22Rv1 (cell line): ENCODE data around the gene NFIA.

Experiments used
- H3K27ac ChIP-seq: fragments of 450-650 bp; 2 replicates; pipeline ENCODE4 v1.5.1; 2017
- ZFX ChIP-seq: fragments of 450-650 bp; IDR thresholded peaks from 2 replicates; pipeline ENCODE4 v1.6.1; 2017; ENCODE audit warnings: antibody characterized with exemption, borderline replicate concordance
- TF ChIP-seq, protein P1 (sequence below): fragments of 450-650 bp; IDR thresholded peaks from 2 replicates; pipeline ENCODE4 v1.5.1; 2017; ENCODE audit warnings: mild to moderate bottlenecking

The NFIA gene

GRCh38 chr1:61138305-61138704, 55.9 kb downstream of the NFIA start:
- TF ChIP-seq, protein P1, sequence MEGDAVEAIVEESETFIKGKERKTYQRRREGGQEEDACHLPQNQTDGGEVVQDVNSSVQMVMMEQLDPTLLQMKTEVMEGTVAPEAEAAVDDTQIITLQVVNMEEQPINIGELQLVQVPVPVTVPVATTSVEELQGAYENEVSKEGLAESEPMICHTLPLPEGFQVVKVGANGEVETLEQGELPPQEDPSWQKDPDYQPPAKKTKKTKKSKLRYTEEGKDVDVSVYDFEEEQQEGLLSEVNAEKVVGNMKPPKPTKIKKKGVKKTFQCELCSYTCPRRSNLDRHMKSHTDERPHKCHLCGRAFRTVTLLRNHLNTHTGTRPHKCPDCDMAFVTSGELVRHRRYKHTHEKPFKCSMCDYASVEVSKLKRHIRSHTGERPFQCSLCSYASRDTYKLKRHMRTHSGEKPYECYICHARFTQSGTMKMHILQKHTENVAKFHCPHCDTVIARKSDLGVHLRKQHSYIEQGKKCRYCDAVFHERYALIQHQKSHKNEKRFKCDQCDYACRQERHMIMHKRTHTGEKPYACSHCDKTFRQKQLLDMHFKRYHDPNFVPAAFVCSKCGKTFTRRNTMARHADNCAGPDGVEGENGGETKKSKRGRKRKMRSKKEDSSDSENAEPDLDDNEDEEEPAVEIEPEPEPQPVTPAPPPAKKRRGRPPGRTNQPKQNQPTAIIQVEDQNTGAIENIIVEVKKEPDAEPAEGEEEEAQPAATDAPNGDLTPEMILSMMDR, result no peak
- no peak for TF ChIP-seq ZFX
- no peak overlapping the region for H3K27ac ChIP-seq

- no peak overlapping the region for H3K27ac ChIP-seq
- no peak for TF ChIP-seq ZFX
- TF ChIP-seq, protein P1, result no peak
Observed at GRCh38 chr1:61138921-61139774, 56.8 kb downstream of the NFIA start.

DNA sequence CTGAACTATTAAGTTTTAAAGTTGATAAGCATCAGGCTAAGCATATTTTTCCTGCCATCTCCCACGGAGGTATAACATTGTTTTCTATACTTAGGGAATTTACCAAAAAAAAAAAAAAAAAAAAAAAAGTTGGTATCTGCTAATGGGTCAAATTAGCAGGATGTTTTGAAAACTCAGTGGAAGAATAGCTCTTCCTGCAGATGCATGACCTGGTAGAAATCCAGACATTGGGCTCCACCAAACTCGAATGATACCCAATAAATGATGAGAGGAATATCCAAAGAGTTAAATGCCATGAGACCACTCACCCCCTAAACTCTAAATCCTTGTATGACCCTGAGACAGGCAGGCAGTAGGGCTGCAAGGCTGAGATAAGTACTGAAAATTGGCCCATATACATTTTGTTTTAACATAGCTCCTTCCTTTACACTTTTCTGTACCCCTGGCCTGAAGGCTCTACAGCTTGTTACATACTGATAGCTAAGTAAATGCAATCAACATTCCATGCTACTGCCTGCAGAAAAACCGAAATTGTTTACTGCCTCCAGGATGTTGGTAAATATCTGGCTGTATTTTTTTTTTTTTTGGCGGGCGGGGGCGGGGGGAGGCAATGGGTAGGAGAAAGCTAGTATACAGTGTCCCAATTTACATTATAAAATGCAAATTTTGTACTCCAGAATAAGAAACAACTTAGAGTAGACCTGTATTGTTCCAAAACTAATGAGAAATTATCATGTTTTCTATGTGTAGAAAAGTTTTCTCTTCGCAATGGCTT, 57.6 kb downstream of the NFIA start:
- no peak overlapping the region for H3K27ac ChIP-seq
- no peak for TF ChIP-seq ZFX
- TF ChIP-seq, protein P1, result no peak

DNA sequence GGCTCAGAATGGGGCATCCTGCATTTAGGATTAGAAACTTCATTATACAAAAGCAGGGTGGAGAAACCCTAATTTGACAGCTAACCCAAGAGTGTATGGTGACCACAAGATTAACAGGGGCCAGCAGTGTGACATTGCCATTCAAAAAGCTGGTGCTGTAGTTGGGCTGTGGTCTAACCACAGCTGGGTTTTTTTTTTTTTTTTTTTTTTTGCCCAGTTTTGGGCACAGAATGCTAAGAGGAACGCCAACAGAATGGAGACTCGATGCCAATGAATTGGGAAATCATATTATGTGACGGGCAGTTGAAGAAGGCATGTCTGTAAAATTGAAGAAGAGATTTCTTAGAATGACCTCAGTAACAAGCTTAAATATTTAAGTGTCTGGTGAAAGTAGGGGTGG, 58.4 kb downstream of the NFIA start:
- TF ChIP-seq, protein P1, result no peak
- no peak for TF ChIP-seq ZFX
- H3K27ac ChIP-seq, result no peak overlapping the region

DNA sequence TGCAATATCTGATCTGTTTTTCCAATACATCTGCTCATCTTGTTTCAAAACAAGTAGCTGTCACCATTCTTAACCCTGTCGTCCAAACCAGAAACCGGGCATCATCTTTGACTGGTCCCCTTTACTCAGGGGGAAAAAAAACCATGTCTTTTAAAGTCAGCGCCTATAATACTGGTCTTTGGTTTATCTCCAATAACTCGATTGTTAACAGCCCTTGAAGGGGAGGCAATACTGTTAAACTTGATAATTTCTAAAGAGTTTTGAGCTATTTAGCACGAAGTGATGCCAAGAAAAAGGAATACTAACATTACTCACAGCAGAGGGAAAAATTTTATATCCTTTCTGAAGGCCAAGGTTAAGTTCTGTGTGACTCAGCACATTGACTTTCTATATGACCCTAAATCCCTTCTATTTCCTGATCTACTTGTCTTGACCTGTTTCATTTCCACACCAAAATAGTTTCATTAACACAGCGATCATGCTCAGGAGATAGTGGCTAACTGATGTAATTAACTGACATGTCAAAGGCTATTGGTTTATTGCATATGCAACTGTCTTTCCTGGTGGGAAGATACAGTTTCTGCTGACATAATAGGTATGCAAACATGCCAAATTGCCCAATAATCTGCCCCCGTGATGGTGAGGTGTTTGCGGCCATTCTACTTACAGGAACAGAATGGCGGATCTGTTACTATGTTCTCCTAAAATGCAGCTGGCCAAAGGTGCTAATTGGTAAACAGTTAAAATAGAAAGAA, 59.1 kb downstream of the NFIA start:
- TF ChIP-seq, protein P1, result no peak
- no peak for TF ChIP-seq ZFX
- peak overlapping the region; percentile 93 for H3K27ac ChIP-seq

DNA sequence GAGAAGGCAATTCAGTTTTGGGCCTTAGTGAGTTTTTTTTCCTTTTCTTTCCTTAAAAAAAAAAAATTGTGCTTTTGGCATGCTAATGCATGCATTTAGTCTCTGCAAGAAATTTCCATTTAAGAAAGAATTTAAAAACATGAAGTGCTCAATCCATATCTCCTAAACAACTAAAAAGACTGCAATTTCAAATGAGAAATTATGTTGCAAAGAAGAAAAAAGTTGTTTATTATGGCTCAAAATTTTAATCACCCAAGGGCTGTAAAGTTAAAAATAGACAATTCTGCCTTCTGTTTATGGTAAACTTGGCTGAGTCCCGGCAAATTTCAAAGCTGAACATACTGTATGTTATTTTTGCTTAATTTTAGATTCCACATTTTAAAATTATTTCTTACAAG, 59.7 kb downstream of the NFIA start:
- peak overlapping the region; percentile 93 for H3K27ac ChIP-seq
- TF ChIP-seq, protein P1, result no peak
- no peak for TF ChIP-seq ZFX
